ENCODE measurements around the gene ERCC5. TPM values are rescaled to one million over a fixed set of nuclear protein-coding genes. Genes with fewer than 3 reads are reported as not detected.

Gene ERCC5
- total and polyA plus RNA-seq, 2 of the 8 experiments (the other 6 are each of a cell fraction or from before 2014, with no cell fraction given): 3.8 to 24.4 TPM

DNA sequence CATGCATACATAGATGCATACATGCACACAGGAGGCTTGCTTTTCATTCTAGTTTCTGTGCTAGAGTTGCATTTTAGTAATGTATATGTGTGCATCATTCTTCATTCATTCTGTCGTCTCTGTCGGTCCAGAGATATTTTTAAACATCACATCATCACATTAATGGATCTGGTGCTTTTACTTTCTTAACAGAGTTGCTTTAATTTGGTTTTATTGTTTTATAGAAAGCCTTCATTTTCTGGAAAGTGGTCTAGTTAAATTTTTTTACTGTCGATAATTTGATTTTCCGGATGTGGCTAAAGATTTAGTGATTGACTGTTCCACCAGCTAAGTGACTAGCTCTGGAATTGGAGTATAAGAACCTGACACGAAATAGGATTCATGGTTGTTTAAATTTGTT is 30.0 kb upstream of the ERCC5 start (continued):
- TF ChIP-seq SP4 (IDR thresholded peaks at IDR 0.05; ENCODE audit: low read length) (no peak), POLR2A (IDR thresholded peaks at IDR 0.05; ENCODE audit: control extremely low read depth in 1 of 2, low read depth in 2 of 2, low read length in 2 of 2) (no peak)
